ENCODE measurements around the gene SYT12. TPM values are rescaled to one million over a fixed set of nuclear protein-coding genes. Genes with fewer than 3 reads are reported as not detected.

Gene SYT12
- total and polyA plus RNA-seq, 4 donors = 0.47 to 12.1 (median 1.4) TPM

DNA sequence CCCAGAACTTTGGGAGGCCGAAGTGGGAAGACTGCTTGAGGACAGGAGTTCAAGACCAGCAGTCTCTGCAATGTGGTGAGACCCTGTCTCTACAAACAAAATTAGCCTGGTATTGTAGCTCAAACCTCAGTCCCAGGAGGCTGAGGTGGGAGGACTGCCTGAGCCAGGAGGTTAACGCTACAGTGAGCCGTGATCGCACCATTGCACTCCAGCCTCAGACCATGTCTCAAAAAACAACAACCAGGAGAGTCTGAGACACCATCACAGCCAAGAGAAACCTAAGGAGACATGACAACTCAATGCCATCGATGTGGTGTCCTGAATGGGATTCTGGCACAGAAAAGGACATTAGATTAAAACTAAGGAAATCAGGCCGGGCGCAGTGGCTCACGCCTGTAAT, 67.8 kb downstream of the SYT12 start:
- Histone ChIP-seq H3K27ac (ENCODE audit: low read depth in 1 of 2, low read length in 2 of 2) (no peak overlapping the region), H3K4me1 (ENCODE audit: control insufficient read depth in 4 of 4, insufficient read depth in 4 of 4, low read length in 3 of 4) (peaks cover 0 to 8% (median 3%) of the 10 kb centered on the region in 4 donors), H3K27me3 (ENCODE audit: control insufficient read depth in 4 of 4, insufficient read depth in 4 of 4, low read length in 3 of 4) (no peaks in the 10 kb centered on the region), H3K36me3 (ENCODE audit: control insufficient read depth in 4 of 4, insufficient read depth in 3 of 4, low read depth in 1 of 4, low read length in 3 of 4) (no peaks in the 10 kb centered on the region), H3K9me3 (ENCODE audit: control insufficient read depth in 4 of 4, low read length in 3 of 4) (no peaks in the 10 kb centered on the region), H3K9ac (ENCODE audit: low read depth in 1 of 2, low read length in 2 of 2) (no peak overlapping the region), H3K4me3 (ENCODE audit: low read depth in 1 of 3, low read length in 3 of 3) (no peak overlapping the region)
- WGBS = 98% methylated on average over 8 of the region's 8 CpGs
- TF ChIP-seq NR2F2 (IDR thresholded peaks at IDR 0.05) = no peak
- DNase-seq (ENCODE audit: low spot score) = no peak

DNA sequence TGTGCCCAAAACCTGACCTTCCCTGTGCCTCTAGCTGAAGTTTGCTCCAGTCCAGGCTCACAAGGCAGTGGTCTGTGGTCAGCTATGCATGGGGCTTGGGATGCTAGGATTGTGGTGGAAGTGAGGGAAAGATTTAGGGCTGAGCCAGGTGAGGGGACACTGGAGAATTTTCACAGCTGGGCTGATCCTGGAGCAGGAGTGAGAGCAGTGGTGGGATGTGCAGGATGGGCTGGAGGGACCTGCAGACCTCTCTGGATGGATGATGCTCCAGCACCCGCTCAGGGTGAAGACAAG, 72.2 kb downstream of the SYT12 start:
- TF ChIP-seq, protein P1, sequence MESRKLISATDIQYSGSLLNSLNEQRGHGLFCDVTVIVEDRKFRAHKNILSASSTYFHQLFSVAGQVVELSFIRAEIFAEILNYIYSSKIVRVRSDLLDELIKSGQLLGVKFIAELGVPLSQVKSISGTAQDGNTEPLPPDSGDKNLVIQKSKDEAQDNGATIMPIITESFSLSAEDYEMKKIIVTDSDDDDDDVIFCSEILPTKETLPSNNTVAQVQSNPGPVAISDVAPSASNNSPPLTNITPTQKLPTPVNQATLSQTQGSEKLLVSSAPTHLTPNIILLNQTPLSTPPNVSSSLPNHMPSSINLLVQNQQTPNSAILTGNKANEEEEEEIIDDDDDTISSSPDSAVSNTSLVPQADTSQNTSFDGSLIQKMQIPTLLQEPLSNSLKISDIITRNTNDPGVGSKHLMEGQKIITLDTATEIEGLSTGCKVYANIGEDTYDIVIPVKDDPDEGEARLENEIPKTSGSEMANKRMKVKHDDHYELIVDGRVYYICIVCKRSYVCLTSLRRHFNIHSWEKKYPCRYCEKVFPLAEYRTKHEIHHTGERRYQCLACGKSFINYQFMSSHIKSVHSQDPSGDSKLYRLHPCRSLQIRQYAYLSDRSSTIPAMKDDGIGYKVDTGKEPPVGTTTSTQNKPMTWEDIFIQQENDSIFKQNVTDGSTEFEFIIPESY (IDR thresholded peaks at IDR 0.05) = no peak
- TF ChIP-seq FOXA1 (IDR thresholded peaks at IDR 0.05) = no peak
- no peak for TF ChIP-seq EGR1 (IDR thresholded peaks at IDR 0.05; ENCODE audit: low read depth in 2 of 2)
- no peak overlapping the region for H3K9ac ChIP-seq (ENCODE audit: low read depth in 1 of 2, low read length in 2 of 2)

DNA sequence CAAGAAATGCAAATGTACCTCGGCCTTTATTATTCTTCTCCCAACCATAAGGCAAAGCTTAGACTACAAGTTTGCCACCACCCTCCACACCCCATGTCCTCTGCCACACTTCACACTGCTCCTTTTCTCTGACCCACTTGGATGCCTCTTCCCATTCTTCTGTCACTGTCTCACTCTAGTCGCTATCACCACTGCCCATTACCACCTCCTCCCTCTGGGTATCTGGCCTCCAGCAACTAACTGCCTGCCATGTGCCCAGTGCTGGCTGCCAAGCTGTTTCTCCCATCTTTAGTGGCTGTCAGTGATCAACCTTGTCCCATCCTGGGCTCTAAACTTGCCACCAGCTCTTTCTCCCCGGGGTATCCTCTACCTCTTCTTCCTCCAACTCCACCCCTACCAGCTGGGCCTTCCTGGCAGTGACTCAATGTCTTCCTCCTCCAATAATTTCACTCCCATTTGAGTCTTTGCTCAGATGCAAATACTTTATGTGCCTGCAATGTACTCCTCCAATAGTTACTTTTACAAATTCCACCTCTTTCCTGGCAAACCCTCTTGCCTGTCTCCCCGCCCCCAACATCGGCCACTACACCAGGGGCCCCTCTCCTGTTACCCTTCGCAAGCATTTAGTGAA, 76.0 kb downstream of the SYT12 start:
- H3K36me3 ChIP-seq (ENCODE audit: control insufficient read depth in 4 of 4, insufficient read depth in 3 of 4, low read depth in 1 of 4, low read length in 3 of 4) = no peaks in the 10 kb centered on the region
- WGBS = 90% methylated on average over 6 of the region's 6 CpGs

More for the DNA sequence above, 72.2 kb downstream of the SYT12 start:
- Histone ChIP-seq H3K27ac (ENCODE audit: low read depth in 1 of 2, low read length in 2 of 2) (no peak overlapping the region), H3K36me3 (ENCODE audit: control insufficient read depth in 4 of 4, insufficient read depth in 3 of 4, low read depth in 1 of 4, low read length in 3 of 4) (no peaks in the 10 kb centered on the region), H3K9me3 (ENCODE audit: control insufficient read depth in 4 of 4, low read length in 3 of 4) (no peaks in the 10 kb centered on the region), H3K4me1 (ENCODE audit: control insufficient read depth in 4 of 4, insufficient read depth in 4 of 4, low read length in 3 of 4) (peaks cover 0 to 8% (median 3%) of the 10 kb centered on the region in 4 donors), H3K27me3 (ENCODE audit: control insufficient read depth in 4 of 4, insufficient read depth in 4 of 4, low read length in 3 of 4) (no peaks in the 10 kb centered on the region), H3K4me3 (ENCODE audit: low read depth in 1 of 3, low read length in 3 of 3) (no peak overlapping the region)
- WGBS = 86% methylated on average over 1 of the region's 1 CpG
- DNase-seq (ENCODE audit: low spot score) = no peak

More for the DNA sequence above, 76.0 kb downstream of the SYT12 start:
- no peak for DNase-seq (ENCODE audit: low spot score)
- Histone ChIP-seq H3K27ac (ENCODE audit: low read depth in 1 of 2, low read length in 2 of 2) (no peak overlapping the region), H3K9me3 (ENCODE audit: control insufficient read depth in 4 of 4, low read length in 3 of 4) (no peaks in the 10 kb centered on the region), H3K27me3 (ENCODE audit: control insufficient read depth in 4 of 4, insufficient read depth in 4 of 4, low read length in 3 of 4) (no peaks in the 10 kb centered on the region), H3K9ac (ENCODE audit: low read depth in 1 of 2, low read length in 2 of 2) (no peak overlapping the region), H3K4me1 (ENCODE audit: control insufficient read depth in 4 of 4, insufficient read depth in 4 of 4, low read length in 3 of 4) (peaks cover 0 to 8% (median 3%) of the 10 kb centered on the region in 4 donors), H3K4me3 (ENCODE audit: low read depth in 1 of 3, low read length in 3 of 3) (no peak overlapping the region)
- TF ChIP-seq HNF4G (IDR thresholded peaks at IDR 0.05) (no peak), NR2F2 (IDR thresholded peaks at IDR 0.05) (no peak), GABPA (IDR thresholded peaks at IDR 0.05 in 1 of 2, conservative IDR thresholded peaks at IDR 0.05 in 1 of 2) (no peak), RAD21 (IDR thresholded peaks at IDR 0.05) (no peak), FOXA1 (IDR thresholded peaks at IDR 0.05) (no peak), TAF1 (conservative IDR thresholded peaks at IDR 0.05) (no peak), FOXA2 (IDR thresholded peaks at IDR 0.05) (no peak), YY1 (IDR thresholded peaks at IDR 0.05) (no peak), SP1 (IDR thresholded peaks at IDR 0.05) (no peak), JUND (IDR thresholded peaks at IDR 0.05) (no peak)
- TF ChIP-seq, protein P1 (IDR thresholded peaks at IDR 0.05) = no peak
- TF ChIP-seq, protein P2, sequence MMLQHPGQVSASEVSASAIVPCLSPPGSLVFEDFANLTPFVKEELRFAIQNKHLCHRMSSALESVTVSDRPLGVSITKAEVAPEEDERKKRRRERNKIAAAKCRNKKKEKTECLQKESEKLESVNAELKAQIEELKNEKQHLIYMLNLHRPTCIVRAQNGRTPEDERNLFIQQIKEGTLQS (IDR thresholded peaks at IDR 0.05) = no peak
- TF ChIP-seq, protein P3, sequence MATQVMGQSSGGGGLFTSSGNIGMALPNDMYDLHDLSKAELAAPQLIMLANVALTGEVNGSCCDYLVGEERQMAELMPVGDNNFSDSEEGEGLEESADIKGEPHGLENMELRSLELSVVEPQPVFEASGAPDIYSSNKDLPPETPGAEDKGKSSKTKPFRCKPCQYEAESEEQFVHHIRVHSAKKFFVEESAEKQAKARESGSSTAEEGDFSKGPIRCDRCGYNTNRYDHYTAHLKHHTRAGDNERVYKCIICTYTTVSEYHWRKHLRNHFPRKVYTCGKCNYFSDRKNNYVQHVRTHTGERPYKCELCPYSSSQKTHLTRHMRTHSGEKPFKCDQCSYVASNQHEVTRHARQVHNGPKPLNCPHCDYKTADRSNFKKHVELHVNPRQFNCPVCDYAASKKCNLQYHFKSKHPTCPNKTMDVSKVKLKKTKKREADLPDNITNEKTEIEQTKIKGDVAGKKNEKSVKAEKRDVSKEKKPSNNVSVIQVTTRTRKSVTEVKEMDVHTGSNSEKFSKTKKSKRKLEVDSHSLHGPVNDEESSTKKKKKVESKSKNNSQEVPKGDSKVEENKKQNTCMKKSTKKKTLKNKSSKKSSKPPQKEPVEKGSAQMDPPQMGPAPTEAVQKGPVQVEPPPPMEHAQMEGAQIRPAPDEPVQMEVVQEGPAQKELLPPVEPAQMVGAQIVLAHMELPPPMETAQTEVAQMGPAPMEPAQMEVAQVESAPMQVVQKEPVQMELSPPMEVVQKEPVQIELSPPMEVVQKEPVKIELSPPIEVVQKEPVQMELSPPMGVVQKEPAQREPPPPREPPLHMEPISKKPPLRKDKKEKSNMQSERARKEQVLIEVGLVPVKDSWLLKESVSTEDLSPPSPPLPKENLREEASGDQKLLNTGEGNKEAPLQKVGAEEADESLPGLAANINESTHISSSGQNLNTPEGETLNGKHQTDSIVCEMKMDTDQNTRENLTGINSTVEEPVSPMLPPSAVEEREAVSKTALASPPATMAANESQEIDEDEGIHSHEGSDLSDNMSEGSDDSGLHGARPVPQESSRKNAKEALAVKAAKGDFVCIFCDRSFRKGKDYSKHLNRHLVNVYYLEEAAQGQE (IDR thresholded peaks at IDR 0.05) = no peak
- TF ChIP-seq, protein P4, sequence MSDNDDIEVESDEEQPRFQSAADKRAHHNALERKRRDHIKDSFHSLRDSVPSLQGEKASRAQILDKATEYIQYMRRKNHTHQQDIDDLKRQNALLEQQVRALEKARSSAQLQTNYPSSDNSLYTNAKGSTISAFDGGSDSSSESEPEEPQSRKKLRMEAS (IDR thresholded peaks at IDR 0.05) = no peak
